Upper lobe of left lung (tissue), 6 donors: ENCODE data around the gene BAIAP2L1. TPM values are rescaled to one million over a fixed set of nuclear protein-coding genes. Genes with fewer than 3 reads are reported as not detected.
"Not testable (repeated sequence)": the region's sequence is repeated elsewhere in the genome, so short reads cannot be mapped to it uniquely, and the experiment has no call there.

ENCODE experiments used
- ATAC-seq, 2 donors: fragments of 200-7000 bp; cut with Tn5 transposase; one replicate each; pipeline ENCODE4 v1.9.1; 2022; ENCODE audit warnings: mild to moderate bottlenecking in 2 of 2, moderate library complexity in 2 of 2; ENCODE audit not compliant: low FRiP score in 2 of 2
- DNase-seq, 2 donors: peaks; one replicate each; pipeline ENCODE4 v3.0.0-alpha.2; 2019 to 2020
- H3K27ac ChIP-seq, 4 donors: fragments of 200-600 bp; sonication (generic); one replicate each; pipeline ENCODE4 v1.5.1; 2016 to 2019
- H3K27me3 ChIP-seq, 4 donors: fragments of 200-600 bp; sonication (generic); one replicate each; pipeline ENCODE4 v1.5.1; 2017 to 2019
- H3K36me3 ChIP-seq, 4 donors: fragments of 200-600 bp; sonication (generic); one replicate each; pipeline ENCODE4 v1.5.1; 2016 to 2019
- H3K4me1 ChIP-seq, 4 donors: fragments of 200-600 bp; sonication (generic); one replicate each; pipeline ENCODE4 v1.5.1; 2018 to 2019
- H3K4me3 ChIP-seq, 4 donors: fragments of 200-600 bp; sonication (generic); one replicate each; pipeline ENCODE4 v1.5.1; 2017 to 2019; ENCODE audit warnings: mild to moderate bottlenecking in 2 of 4, moderate library complexity in 1 of 4
- H3K9me3 ChIP-seq, 4 donors: fragments of 200-600 bp; sonication (generic); one replicate each; pipeline ENCODE4 v1.5.1; 2018 to 2019
- EP300 ChIP-seq, 4 donors: sonication (generic); formaldehyde crosslinking; IDR thresholded peaks; one replicate each; pipeline ENCODE4 v1.5.1; 2017; ENCODE audit warnings: antibody characterized with exemption in 4 of 4, control low read depth in 2 of 4
- POLR2A ChIP-seq, 4 donors: fragments of 450-650 bp; IDR thresholded peaks; one replicate each; pipeline ENCODE4 v1.5.1; 2016 to 2017; ENCODE audit warnings: antibody characterized with exemption in 4 of 4, mild to moderate bottlenecking in 2 of 4
- POLR2AphosphoS5 ChIP-seq, 2 donors: sonication (generic); formaldehyde crosslinking; IDR thresholded peaks; one replicate each; pipeline ENCODE4 v1.5.1; 2017; ENCODE audit warnings: antibody characterized with exemption in 2 of 2
- WGBS, 2 donors: methylation state at CpG; one replicate each; pipeline ENCODE4 v1.1.5; 2017 to 2018; 5-methylcytosine and 5-hydroxymethylcytosine counted together
- total RNA-seq, 6 donors: library from RNA; depleted of rRNA in 4 of 6; stranded (reverse); fragments of >200 nt in 4 of 6; gene quantifications; one replicate each; pipeline versions ENCODE4 v1.1.0 to v1.2.1, GENCODE V29; 2016 to 2021
- TF ChIP-seq, protein P1 (sequence below), 6 experiments: fragments of 450-650 bp in 4 of 6; fragments of 200-600 bp in 2 of 6; sonication (generic) in 2 of 6; IDR thresholded peaks; one replicate each; pipeline ENCODE4 v1.5.1; 2016 to 2019; ENCODE audit warnings: antibody characterized with exemption in 6 of 6
- donor health status: DM: no; HTN: no; CAD: no; lungs with moderate emphysema.
- donor health status: DM: no; HTN: yes; CAD: no; lungs with severe emphysema.

BAIAP2L1 gene
- total RNA-seq, 6 donors from 2014 or later, result 20.2 to 35.6 (median 26.6) TPM

DNA sequence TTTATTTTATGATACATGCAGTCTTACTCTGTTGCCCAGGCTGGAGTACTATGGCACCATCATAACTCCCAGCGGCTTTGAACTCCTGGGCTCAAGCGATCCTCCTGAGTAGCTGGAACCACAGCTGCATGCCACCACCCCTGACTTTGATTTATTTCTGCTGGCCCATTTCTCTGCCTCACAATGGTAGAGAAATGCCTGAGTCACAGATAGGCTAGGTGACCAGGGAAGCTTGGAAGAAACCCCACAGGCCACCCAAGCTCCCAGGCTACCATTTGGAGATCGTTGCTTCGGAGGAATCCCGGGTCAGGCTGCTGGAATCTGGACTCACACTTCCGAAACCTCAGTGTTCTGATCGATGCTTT lies 17.4 kb upstream of the BAIAP2L1 start:
- 93 to 94% methylated on average over 7 of the region's 7 CpGs for WGBS, 2 donors
- Histone ChIP-seq H3K36me3 (no peaks in the 10 kb centered on the region), H3K4me3 (no peak overlapping the region), H3K4me1 (peaks cover 2 to 20% (median 13%) of the 10 kb centered on the region in 4 donors), H3K27me3 (no peaks in the 10 kb centered on the region), H3K27ac (no peak overlapping the region), H3K9me3 (no peaks in the 10 kb centered on the region)
- DNase-seq (no peak), ATAC-seq (no peak)
- TF ChIP-seq POLR2AphosphoS5 (IDR thresholded peaks at IDR 0.05) (no peak), POLR2A (IDR thresholded peaks at IDR 0.05) (no peak), EP300 (IDR thresholded peaks at IDR 0.05) (no peak)
- TF ChIP-seq, protein P1, sequence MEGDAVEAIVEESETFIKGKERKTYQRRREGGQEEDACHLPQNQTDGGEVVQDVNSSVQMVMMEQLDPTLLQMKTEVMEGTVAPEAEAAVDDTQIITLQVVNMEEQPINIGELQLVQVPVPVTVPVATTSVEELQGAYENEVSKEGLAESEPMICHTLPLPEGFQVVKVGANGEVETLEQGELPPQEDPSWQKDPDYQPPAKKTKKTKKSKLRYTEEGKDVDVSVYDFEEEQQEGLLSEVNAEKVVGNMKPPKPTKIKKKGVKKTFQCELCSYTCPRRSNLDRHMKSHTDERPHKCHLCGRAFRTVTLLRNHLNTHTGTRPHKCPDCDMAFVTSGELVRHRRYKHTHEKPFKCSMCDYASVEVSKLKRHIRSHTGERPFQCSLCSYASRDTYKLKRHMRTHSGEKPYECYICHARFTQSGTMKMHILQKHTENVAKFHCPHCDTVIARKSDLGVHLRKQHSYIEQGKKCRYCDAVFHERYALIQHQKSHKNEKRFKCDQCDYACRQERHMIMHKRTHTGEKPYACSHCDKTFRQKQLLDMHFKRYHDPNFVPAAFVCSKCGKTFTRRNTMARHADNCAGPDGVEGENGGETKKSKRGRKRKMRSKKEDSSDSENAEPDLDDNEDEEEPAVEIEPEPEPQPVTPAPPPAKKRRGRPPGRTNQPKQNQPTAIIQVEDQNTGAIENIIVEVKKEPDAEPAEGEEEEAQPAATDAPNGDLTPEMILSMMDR (IDR thresholded peaks at IDR 0.05), result no peak

DNA sequence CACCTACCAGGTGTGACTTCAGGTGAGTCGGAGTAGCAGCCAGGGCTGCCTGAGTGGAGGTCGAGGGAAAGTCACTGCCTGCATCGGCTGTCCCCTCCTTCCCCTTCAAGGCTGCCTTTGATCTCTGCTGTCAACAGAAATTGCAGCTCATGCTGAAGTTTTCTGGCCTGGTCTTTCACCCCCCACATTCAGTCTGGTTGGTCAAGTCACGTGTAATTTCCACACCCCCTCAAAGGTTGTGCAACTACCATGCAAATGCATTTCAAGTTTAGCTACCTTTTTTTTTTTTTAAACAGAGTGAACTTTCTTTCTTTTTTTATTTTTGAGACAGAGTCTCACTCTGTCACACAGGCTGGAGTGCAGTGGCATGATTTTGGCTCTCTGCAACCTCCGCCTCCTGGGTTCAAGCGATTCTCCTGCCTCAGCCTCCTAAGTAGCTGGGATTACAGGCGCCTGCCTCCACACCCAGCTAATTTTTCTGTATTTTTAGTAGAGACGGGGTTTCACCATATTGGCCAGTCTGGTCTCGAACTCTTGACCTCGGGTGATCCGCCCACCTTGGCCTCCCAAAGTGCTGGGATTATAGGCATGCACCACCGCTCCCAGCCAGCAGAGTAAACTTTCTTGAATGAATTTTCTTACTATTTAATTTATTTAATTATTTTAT lies 16.8 kb upstream of the BAIAP2L1 start:
- WGBS, 2 donors, result 68 to 71% methylated on average over 11 to 12 of the region's 12 CpGs
- not testable (repeated sequence) for H3K9me3 ChIP-seq, H3K36me3 ChIP-seq, H3K27me3 ChIP-seq, H3K4me3 ChIP-seq
- peak in 1 of 2 donors; percentile 56 for ATAC-seq
- Histone ChIP-seq H3K4me1 (peaks cover 2 to 20% (median 13%) of the 10 kb centered on the region in 4 donors), H3K27ac (peak overlapping the region; percentile 17 to 72 (median 53))
- DNase-seq, result peak in 1 of 2 donors; percentile 76

DNA sequence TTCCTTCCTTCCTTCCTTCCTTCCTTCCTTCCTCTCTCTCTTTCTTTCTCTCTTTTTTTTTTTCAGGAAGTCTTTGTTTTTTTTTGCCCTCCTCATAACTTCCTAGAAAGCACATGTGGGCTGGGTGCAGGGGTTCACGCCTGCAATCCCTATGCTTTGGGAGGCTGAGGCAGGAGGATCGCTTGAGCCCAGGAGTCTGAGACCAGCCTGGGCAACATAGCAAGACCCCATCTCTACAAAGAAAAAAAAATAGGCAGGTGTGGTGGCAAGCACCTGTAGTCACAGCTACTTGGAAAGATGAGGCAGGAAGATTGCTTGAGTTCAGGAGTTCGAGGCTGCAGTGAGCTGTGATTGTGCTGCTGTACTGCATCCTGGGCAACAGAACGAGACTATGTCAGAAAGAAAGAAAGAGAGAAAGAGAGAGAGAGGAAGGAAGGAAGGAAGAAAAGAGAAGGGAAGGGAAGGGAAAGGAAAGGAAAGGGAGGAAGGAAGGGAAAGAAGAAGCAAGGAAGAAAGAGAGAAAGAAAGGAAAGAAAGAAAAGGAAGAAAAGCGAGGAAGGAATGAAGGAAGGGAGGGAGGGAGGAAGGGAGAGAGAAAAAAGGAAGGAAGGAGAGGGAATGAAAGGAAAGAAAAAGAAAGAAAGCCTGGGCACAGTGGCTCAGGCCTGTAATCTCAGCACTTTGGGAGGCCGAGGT lies 13.5 kb upstream of the BAIAP2L1 start:
- WGBS, 2 donors, result 94 to 96% methylated on average over 6 of the region's 6 CpGs

DNA sequence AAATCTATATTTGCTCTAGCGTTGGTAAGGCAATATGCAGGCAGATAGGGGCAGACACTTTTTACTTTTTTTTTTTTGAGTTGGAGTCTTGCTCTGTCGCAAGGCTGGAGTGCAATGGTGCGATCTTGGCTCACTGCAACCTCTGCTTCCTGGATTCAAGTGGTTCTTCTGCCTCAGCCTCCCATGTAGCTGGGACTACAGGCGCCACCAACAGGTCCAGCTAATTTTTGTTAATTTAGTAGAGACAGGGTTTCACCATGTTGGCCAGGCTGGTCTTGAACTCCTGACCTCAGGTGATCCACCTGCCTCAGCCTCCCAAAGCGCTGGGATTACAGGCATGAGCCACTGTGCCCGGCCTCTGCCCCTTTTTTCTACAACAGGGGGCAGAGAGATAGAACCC lies 12.8 kb upstream of the BAIAP2L1 start:
- not testable (repeated sequence) for H3K4me3 ChIP-seq, H3K9me3 ChIP-seq, H3K27me3 ChIP-seq, H3K27ac ChIP-seq, H3K36me3 ChIP-seq, ATAC-seq, DNase-seq
- 85 to 88% methylated on average over 6 of the region's 6 CpGs for WGBS, 2 donors
- peaks cover 0 to 16% (median 6%) of the 10 kb centered on the region in 4 donors for H3K4me1 ChIP-seq

More for the DNA sequence above, 13.5 kb upstream of the BAIAP2L1 start:
- ATAC-seq (no peak), DNase-seq (no peak)
- Histone ChIP-seq H3K9me3 (no peaks in the 10 kb centered on the region), H3K27ac (no peak overlapping the region), H3K36me3 (no peaks in the 10 kb centered on the region), H3K27me3 (no peaks in the 10 kb centered on the region), H3K4me1 (peaks cover 2 to 20% (median 10%) of the 10 kb centered on the region in 4 donors), H3K4me3 (no peak overlapping the region)
- TF ChIP-seq EP300 (IDR thresholded peaks at IDR 0.05) (no peak), POLR2A (IDR thresholded peaks at IDR 0.05) (no peak), POLR2AphosphoS5 (IDR thresholded peaks at IDR 0.05) (no peak)
- TF ChIP-seq, protein P1 (IDR thresholded peaks at IDR 0.05), result no peak

DNA sequence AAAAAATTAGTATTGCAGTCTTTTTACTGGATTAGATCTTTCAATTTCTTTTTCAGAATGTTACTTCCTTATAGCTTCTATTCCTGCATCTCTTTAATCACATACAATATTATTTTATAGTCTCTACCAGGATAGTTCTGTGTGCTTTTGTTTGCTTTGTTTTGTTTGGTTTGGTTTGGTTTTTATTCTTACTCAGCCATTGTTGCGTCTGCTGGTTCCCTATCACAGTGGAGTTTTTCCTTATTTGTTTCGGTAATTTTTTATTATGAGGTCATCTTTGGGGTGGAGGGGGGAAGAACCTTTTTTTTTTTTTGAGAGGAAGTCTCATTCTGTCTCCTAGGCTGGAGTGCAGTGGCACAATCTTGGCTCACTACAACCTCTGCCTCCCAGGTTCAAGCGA lies 9.0 kb upstream of the BAIAP2L1 start:
- ATAC-seq (no peak), DNase-seq (no peak)
- H3K4me3 ChIP-seq, result no peak overlapping the region
- no peaks in the 10 kb centered on the region for H3K27me3 ChIP-seq
- H3K4me1 ChIP-seq, result no peaks in the 10 kb centered on the region
- no peaks in the 10 kb centered on the region for H3K36me3 ChIP-seq
- TF ChIP-seq POLR2AphosphoS5 (IDR thresholded peaks at IDR 0.05) (no peak), POLR2A (IDR thresholded peaks at IDR 0.05) (no peak), EP300 (IDR thresholded peaks at IDR 0.05) (no peak)
- TF ChIP-seq, protein P1 (IDR thresholded peaks at IDR 0.05), result no peak
- 78 to 82% methylated on average over 3 of the region's 3 CpGs for WGBS, 2 donors
- no peak overlapping the region for H3K27ac ChIP-seq
- no peaks in the 10 kb centered on the region for H3K9me3 ChIP-seq

DNA sequence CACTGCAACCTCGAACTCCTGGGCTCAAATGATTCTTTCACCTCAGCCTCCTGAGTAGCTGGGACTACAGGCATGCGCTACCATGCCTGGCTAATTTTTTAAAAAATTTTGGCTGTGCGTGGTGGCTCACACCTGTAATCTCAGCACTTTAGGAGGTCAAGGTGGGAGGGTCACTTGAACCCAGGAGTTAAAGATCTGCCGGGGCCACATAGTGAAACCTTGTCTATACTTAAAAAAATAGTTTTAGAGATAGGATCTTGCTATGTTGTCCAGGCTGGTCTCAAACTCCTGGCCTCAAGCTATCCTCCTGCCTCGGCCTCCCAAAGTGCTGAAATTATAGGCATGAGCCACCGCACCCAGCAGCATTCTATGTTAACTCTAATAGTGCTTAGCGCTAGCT lies 7.3 kb upstream of the BAIAP2L1 start:
- not testable (repeated sequence) for H3K27ac ChIP-seq, H3K36me3 ChIP-seq, ATAC-seq, H3K27me3 ChIP-seq, H3K4me1 ChIP-seq, H3K9me3 ChIP-seq, DNase-seq, H3K4me3 ChIP-seq
- WGBS, 2 donors, result 95 to 98% methylated on average over 7 of the region's 7 CpGs
